ENCODE results near the gene ATXN7L3. TPM values are rescaled to one million over a fixed set of nuclear protein-coding genes. Genes with fewer than 3 reads are reported as not detected.

The ATXN7L3 gene
- total RNA-seq, 4 donors from 2014 or later, result 44.1 to 77.4 (median 52.3) TPM

- no peak for DNase-seq
- Histone ChIP-seq H3K4me1 (peaks cover 0 to 4% (median 0%) of the 10 kb centered on the region in 4 donors), H3K4me3 (no peak overlapping the region), H3K27me3 (no peaks in the 10 kb centered on the region), H3K27ac (no peak overlapping the region), H3K36me3 (peaks cover 0 to 12% (median 0%) of the 10 kb centered on the region in 4 donors), H3K9me3 (no peaks in the 10 kb centered on the region)
- 100% methylated on average over 1 of the region's 1 CpG; no CpG with 5 or more reads in 1 of the 2 donors for WGBS, 2 donors (ENCODE audit: low coverage in 1 of 2)
- TF ChIP-seq EP300 (IDR thresholded peaks at IDR 0.05; ENCODE audit: low read depth) (no peak), POLR2AphosphoS5 (IDR thresholded peaks at IDR 0.05) (no peak), POLR2A (IDR thresholded peaks at IDR 0.05) (no peak), CTCF (IDR thresholded peaks at IDR 0.05) (no peak)
- in situ Hi-C loops (cut with MboI; ENCODE audit: low pct_ligation_motif_present in 1 of 4, low pct_unique_long_range_greater_than_20kb in 1 of 4, low sequenced_read_pairs in 3 of 4), result no loop called here
- intact Hi-C loops (cut with DNase I; ENCODE audit: low total_unique reads), result no loop called here
Measured at GRCh38 chr17:44176257-44176656, 23.4 kb downstream of the ATXN7L3 start.

- Histone ChIP-seq H3K4me3 (no peak overlapping the region), H3K36me3 (peaks cover 0 to 12% (median 0%) of the 10 kb centered on the region in 4 donors), H3K27ac (no peak overlapping the region), H3K27me3 (no peaks in the 10 kb centered on the region), H3K9me3 (no peaks in the 10 kb centered on the region), H3K4me1 (peaks cover 0 to 11% (median 3%) of the 10 kb centered on the region in 4 donors)
- in situ Hi-C loops (cut with MboI; ENCODE audit: low pct_ligation_motif_present in 1 of 4, low pct_unique_long_range_greater_than_20kb in 1 of 4, low sequenced_read_pairs in 3 of 4), result loop anchor here in 2 of 4 donors (25.0 kb wide), 2 partner anchors 112 to 237 kb away; partner anchors contain the start of genes G6PC3 (in 1 of the 2), LSM12 (in 1 of the 2) and PPY (in 1 of the 2)
- 90 to 100% methylated on average over 1 to 2 of the region's 2 CpGs for WGBS, 2 donors (ENCODE audit: low coverage in 1 of 2)
- intact Hi-C loops (cut with DNase I; ENCODE audit: low total_unique reads), result no loop called here
- no peak for DNase-seq
- no peak for TF ChIP-seq CTCF (IDR thresholded peaks at IDR 0.05)
- TF ChIP-seq POLR2AphosphoS5 (IDR thresholded peaks at IDR 0.05), result no peak
- no peak for TF ChIP-seq POLR2A (IDR thresholded peaks at IDR 0.05)
- no peak for TF ChIP-seq EP300 (IDR thresholded peaks at IDR 0.05; ENCODE audit: low read depth)
Measured at GRCh38 chr17:44174427-44174826, 25.3 kb downstream of the ATXN7L3 start.

- Histone ChIP-seq H3K4me3 (no peak overlapping the region), H3K36me3 (peaks cover 0 to 5% (median 0%) of the 10 kb centered on the region in 4 donors), H3K4me1 (peaks cover 0 to 11% (median 7%) of the 10 kb centered on the region in 4 donors), H3K9me3 (no peaks in the 10 kb centered on the region), H3K27ac (no peak overlapping the region), H3K27me3 (no peaks in the 10 kb centered on the region)
- DNase-seq, result no peak
- intact Hi-C loops (cut with DNase I; ENCODE audit: low total_unique reads) (no loop called here), in situ Hi-C loops (cut with MboI; ENCODE audit: low pct_ligation_motif_present in 1 of 4, low pct_unique_long_range_greater_than_20kb in 1 of 4, low sequenced_read_pairs in 3 of 4) (loop anchor here in 2 of 4 donors (25.0 kb wide), 2 partner anchors 110 to 235 kb away; partner anchors contain the start of genes G6PC3 (in 1 of the 2), LSM12 (in 1 of the 2) and PPY (in 1 of the 2))
- no peak for TF ChIP-seq POLR2A (IDR thresholded peaks at IDR 0.05)
- TF ChIP-seq EP300 (IDR thresholded peaks at IDR 0.05; ENCODE audit: low read depth), result no peak
- TF ChIP-seq POLR2AphosphoS5 (IDR thresholded peaks at IDR 0.05), result no peak
- no peak for TF ChIP-seq CTCF (IDR thresholded peaks at IDR 0.05)
- 60 to 88% methylated on average over 2 to 15 of the region's 17 CpGs for WGBS, 2 donors (ENCODE audit: low coverage in 1 of 2)
Measured at GRCh38 chr17:44171931-44172455, 27.7 kb downstream of the ATXN7L3 start.

GRCh38 chr17:44170499-44171201, 29.0 kb downstream of the ATXN7L3 start, which contains the start of gene ASB16:
Gene ASB16, plus strand, starts transcription at chr17:44170704. Its CDS starts 86 bp downstream, at chr17:44170790.
- no peak for DNase-seq
- in situ Hi-C loops (cut with MboI; ENCODE audit: low pct_ligation_motif_present in 1 of 4, low pct_unique_long_range_greater_than_20kb in 1 of 4, low sequenced_read_pairs in 3 of 4), result loop anchor here in 2 of 4 donors (25.0 kb wide), 2 partner anchors 108 to 233 kb away; partner anchors contain the start of genes G6PC3 (in 1 of the 2), LSM12 (in 1 of the 2) and PPY (in 1 of the 2)
- intact Hi-C loops (cut with DNase I; ENCODE audit: low total_unique reads), result no loop called here
- Histone ChIP-seq H3K4me3 (peak within 1 kb of the TSS in 1 of 4 donors; percentile 30), H3K36me3 (no peaks in the 10 kb centered on the region), H3K27ac (peak within 1 kb of the TSS; percentile 40 to 81 (median 48)), H3K4me1 (peaks cover 0 to 11% (median 7%) of the 10 kb centered on the region in 4 donors), H3K9me3 (no peaks in the 10 kb centered on the region), H3K27me3 (no peaks in the 10 kb centered on the region)
- TF ChIP-seq CTCF (IDR thresholded peaks at IDR 0.05), result no peak
- no peak for TF ChIP-seq EP300 (IDR thresholded peaks at IDR 0.05; ENCODE audit: low read depth)
- no peak for TF ChIP-seq POLR2AphosphoS5 (IDR thresholded peaks at IDR 0.05)
- TF ChIP-seq POLR2A (IDR thresholded peaks at IDR 0.05), result no peak
- 34% methylated on average over 21 of the region's 21 CpGs; no CpG with 5 or more reads in 1 of the 2 donors for WGBS, 2 donors (ENCODE audit: low coverage in 1 of 2)
